Activated CD8-positive, alpha-beta T cell treated with anti-CD3 and anti-CD28 coated beads for 36 hours (primary cell): ENCODE results near the gene PIEZO2. TPM values are rescaled to one million over a fixed set of nuclear protein-coding genes. Genes with fewer than 3 reads are reported as not detected.

Experiments
- ATAC-seq: fragments of 200-7000 bp; cut with Tn5 transposase; one replicate; pipeline ENCODE4 v1.10.0; 2021; ENCODE audit warnings: mild to moderate bottlenecking, moderate library complexity
- CTCF ChIA-PET: fragments of 350-600 bp; sonication (Branson Sonifier 250); formaldehyde crosslinking; loops from one replicate; lab custom pipeline; 2021; ENCODE audit warnings: antibody characterized with exemption; lab: Charles Lee
- POLR2A ChIA-PET: fragments of 350-600 bp; sonication (Branson Sonifier 250); formaldehyde crosslinking; loops from one replicate; lab custom pipeline; 2021; ENCODE audit warnings: antibody characterized with exemption; lab: Charles Lee
- DNase-seq: peaks from one replicate; pipeline ENCODE4 v3.0.0-alpha.2; 2020
- H3K27ac Mint-ChIP-seq: one replicate; pipeline ENCODE4 v1.8.0; 2021; ENCODE audit warnings: mild to moderate bottlenecking, mixed read lengths
- H3K27me3 Mint-ChIP-seq: one replicate; pipeline ENCODE4 v1.8.0; 2021; ENCODE audit warnings: mixed read lengths
- H3K36me3 Mint-ChIP-seq: one replicate; pipeline ENCODE4 v1.8.0; 2021; ENCODE audit warnings: low read depth, mixed read lengths
- H3K4me1 Mint-ChIP-seq: one replicate; pipeline ENCODE4 v1.8.0; 2021; ENCODE audit warnings: low read depth, mixed read lengths
- H3K4me3 Mint-ChIP-seq: one replicate; pipeline ENCODE4 v1.8.0; 2021; ENCODE audit warnings: mild to moderate bottlenecking, moderate library complexity, mixed read lengths
- H3K9me3 Mint-ChIP-seq: one replicate; pipeline ENCODE4 v1.8.0; 2021; ENCODE audit warnings: mixed read lengths
- CTCF ChIP-seq: fragments of 200-600 bp; IDR thresholded peaks from one replicate; pipeline ENCODE4 v1.8.0; 2022; ENCODE audit warnings: antibody characterized with exemption, mild to moderate bottlenecking
- intact Hi-C: fragments of 100-400 bp; cut with micrococcal nuclease; formaldehyde crosslinking; loops from one replicate; pipeline ENCODE4 v1.10.0; 2022
- total RNA-seq, 2 experiments: library from RNA; stranded (reverse); gene quantifications; one replicate each; pipeline ENCODE4 v1.2.3, GENCODE V29; 2021

PIEZO2 gene
- total RNA-seq, 2 experiments from 2014 or later = not detected

GRCh38 chr18:11004294-11004693 lies 145.1 kb downstream of the PIEZO2 start:
- Mint-ChIP-seq H3K4me3 (no peak overlapping the region), H3K36me3 (no peaks in the 10 kb centered on the region), H3K27me3 (no peaks in the 10 kb centered on the region), H3K4me1 (no peaks in the 10 kb centered on the region), H3K9me3 (no peaks in the 10 kb centered on the region), H3K27ac (no peak overlapping the region)
- ATAC-seq = no peak
- intact Hi-C loops = no loop called here
- TF ChIP-seq CTCF = no peak
- no peak for DNase-seq
- ChIA-PET CTCF (no interaction called here), POLR2A (no interaction called here)

DNA sequence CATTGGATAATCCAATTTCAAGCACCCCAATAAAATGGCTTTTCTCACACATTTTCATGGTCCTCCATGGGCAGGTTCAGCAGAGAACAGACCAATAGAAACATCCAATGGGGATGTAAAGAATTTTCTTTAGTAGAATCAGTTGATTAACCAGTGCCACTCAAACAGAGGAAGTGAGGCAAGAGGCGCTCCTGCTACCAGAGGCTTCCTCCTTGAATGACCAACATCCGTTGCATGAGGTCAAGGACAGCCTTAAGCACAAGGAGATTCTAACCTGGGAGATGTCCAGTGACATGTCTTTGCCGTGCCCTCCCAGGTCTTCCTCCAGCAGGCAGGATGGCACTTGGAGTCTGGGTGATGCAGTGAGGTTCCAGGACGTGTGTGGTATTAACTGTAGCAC lies 146.6 kb downstream of the PIEZO2 start:
- intact Hi-C loops = no loop called here
- DNase-seq (no peak), ATAC-seq (no peak)
- Mint-ChIP-seq H3K9me3 (no peaks in the 10 kb centered on the region), H3K4me1 (no peaks in the 10 kb centered on the region), H3K4me3 (no peak overlapping the region), H3K27ac (no peak overlapping the region), H3K36me3 (no peaks in the 10 kb centered on the region), H3K27me3 (no peaks in the 10 kb centered on the region)
- CTCF ChIA-PET = no interaction called here
- POLR2A ChIA-PET = no interaction called here
- no peak for TF ChIP-seq CTCF

DNA sequence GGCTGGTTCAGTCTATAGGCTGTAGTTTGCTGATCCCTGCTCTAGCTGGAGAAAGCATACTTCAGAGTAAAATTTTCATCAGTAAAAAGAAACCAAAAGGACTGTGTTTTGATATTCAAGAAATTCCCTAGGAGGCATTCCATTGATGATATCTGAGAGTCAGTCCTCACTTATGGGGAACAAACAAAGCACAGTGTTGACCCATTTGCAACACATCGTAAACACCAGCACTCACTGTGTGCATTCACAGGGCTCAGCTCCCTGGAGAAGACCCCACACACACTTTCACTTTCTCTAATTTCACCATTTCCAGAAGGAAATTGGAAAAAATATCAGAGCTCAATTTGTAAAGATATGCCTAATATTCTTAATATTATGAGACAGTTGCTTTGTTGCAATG lies 147.1 kb downstream of the PIEZO2 start:
- ChIA-PET CTCF (no interaction called here), POLR2A (no interaction called here)
- TF ChIP-seq CTCF = no peak
- ATAC-seq = no peak
- DNase-seq = no peak
- H3K4me1 Mint-ChIP-seq = no peaks in the 10 kb centered on the region
- intact Hi-C loops = no loop called here
- no peak overlapping the region for H3K4me3 Mint-ChIP-seq
- H3K36me3 Mint-ChIP-seq = no peaks in the 10 kb centered on the region
- H3K27ac Mint-ChIP-seq = no peak overlapping the region
- H3K9me3 Mint-ChIP-seq = peaks cover 2% of the 10 kb centered on the region
- no peaks in the 10 kb centered on the region for H3K27me3 Mint-ChIP-seq

DNA sequence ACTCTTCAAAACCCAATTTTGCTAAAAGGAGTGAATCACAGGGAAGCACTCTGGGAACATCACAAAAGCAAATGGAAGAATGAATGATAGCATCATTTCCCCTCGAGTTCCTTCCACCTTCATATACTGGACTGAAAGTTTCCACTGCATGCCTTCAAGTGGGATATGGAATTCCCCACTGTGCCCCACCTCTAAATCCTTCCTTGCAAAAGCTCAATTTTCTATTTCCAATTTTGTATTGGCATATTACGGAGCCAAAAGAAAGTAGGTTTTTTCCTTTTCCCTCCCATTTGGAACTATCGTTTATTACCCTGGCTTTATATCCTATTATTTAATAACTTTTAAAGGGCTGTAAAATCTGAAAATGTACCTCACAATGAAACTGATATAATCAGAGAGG lies 149.3 kb downstream of the PIEZO2 start:
- no peak for TF ChIP-seq CTCF
- Mint-ChIP-seq H3K4me1 (no peaks in the 10 kb centered on the region), H3K27ac (no peak overlapping the region), H3K4me3 (no peak overlapping the region), H3K27me3 (no peaks in the 10 kb centered on the region), H3K36me3 (no peaks in the 10 kb centered on the region), H3K9me3 (peaks cover 4% of the 10 kb centered on the region)
- ChIA-PET CTCF (no interaction called here), POLR2A (no interaction called here)
- ATAC-seq (no peak), DNase-seq (no peak)
- intact Hi-C loops = no loop called here

- CTCF ChIA-PET = no interaction called here
Observed at GRCh38 chr18:10997885-10998284, 151.5 kb downstream of the PIEZO2 start.

More at GRCh38 chr18:10997885-10998284, 151.5 kb downstream of the PIEZO2 start:
- H3K36me3 Mint-ChIP-seq = no peaks in the 10 kb centered on the region
- POLR2A ChIA-PET = no interaction called here
- no peaks in the 10 kb centered on the region for H3K27me3 Mint-ChIP-seq
- no peak overlapping the region for H3K27ac Mint-ChIP-seq
- no peak overlapping the region for H3K4me3 Mint-ChIP-seq
- no peaks in the 10 kb centered on the region for H3K4me1 Mint-ChIP-seq
- ATAC-seq = no peak
- DNase-seq = no peak
- no peak for TF ChIP-seq CTCF
- intact Hi-C loops = no loop called here
- H3K9me3 Mint-ChIP-seq = peaks cover 9% of the 10 kb centered on the region
